ENCODE measurements around the gene RGS16. TPM values are rescaled to one million over a fixed set of nuclear protein-coding genes. Genes with fewer than 3 reads are reported as not detected.
A peak's percentile ranks its signal among the peaks of the same experiment; 100 is the strongest.

The RGS16 gene
- polyA plus RNA-seq (2013, experiment 1 of 2), result 6.7 TPM
- 7.8 TPM for polyA plus RNA-seq (2013, experiment 2 of 2)

DNA sequence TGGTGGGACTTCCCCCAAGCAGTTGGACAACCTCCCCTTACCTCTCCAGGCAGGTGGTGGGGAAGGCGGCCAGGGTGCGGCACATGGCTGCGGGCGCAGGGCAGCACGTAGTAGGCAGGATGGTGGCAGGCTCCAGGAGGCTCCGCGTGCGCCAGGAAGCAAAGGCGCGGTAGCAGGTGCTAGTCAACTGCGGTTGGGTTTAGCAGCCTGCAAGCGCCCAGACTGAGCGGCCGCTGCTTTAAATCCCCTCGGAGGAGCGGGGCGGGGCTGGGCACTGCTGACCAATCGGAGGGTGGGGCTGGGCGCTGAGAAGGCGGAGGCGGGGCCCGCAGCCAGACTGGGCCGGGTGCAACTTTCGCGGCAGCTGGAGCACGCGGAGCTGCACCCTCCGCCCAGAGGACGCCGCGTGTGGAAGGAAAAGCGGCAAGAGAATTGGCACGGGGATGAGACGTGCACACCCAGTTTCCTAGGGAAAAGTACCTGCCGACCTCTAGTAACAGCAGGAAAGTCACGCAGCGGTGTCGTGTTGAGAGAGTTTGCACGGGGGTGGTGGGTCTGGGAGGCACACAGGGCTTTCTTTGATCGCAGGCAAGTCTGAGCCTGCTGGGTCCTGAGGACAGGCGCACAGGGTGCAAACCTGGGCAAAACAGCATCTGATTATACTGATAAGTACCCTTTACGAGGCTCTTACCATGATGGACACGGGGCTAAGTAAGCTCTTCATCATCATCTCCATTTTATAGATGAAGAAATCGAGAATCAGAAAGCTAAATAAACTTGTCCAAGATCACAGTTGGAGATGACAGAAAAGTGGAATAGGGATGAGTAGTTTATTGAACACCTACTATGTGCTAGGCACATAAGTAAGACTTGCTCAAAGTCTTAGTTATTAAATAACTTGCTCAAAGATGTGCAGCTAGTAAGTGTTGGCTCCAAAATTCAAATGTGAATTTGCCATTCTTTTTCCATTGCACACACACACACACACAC lies at the start of gene RGS16:
TSS of gene RGS16 (minus strand) at position 215 of the 990 bp plus-strand sequence. CDS start at position 85, 130 bp downstream.
- peaks cover 26% of the 10 kb centered on the region for H3K4me1 ChIP-seq (ENCODE audit: insufficient read depth, low read length)
- peak within 1 kb of the TSS; percentile 70 for H3K9ac ChIP-seq (ENCODE audit: low read depth, low read length)
- H3K36me3 ChIP-seq (ENCODE audit: insufficient read depth, low read length), result peaks cover 23% of the 10 kb centered on the region
- H3K4me3 ChIP-seq (ENCODE audit: low read length), result peak within 1 kb of the TSS; percentile 64
- no peak within 1 kb of the TSS for H3K27ac ChIP-seq (ENCODE audit: low read depth, low read length)
- 11% methylated on average over 44 of the region's 44 CpGs for WGBS
- H3K27me3 ChIP-seq (ENCODE audit: insufficient read depth, low read length), result peaks cover 38% of the 10 kb centered on the region
- no peaks in the 10 kb centered on the region for H3K9me3 ChIP-seq (ENCODE audit: insufficient read depth, low read depth, low read length)

DNA sequence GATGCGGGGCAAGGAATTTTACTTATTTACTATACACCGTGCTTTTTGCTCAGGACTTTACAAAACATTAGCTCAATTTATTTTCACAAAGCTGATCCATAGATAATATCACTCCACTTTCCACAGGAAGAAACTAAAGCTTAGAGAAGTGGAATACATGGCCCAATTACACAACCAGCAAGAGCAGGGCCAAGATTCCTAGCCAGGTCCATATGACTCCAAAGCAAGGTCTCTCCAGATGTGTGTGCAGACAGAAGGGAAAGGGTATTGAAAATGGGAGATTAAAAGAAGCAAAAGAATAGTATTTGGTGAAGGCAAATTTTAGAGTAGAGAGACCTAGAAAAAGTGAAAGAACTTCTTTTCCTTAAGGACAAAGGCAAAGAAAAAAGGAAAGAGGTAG lies 49.8 kb upstream of the RGS16 start:
- Histone ChIP-seq H3K27ac (ENCODE audit: low read depth, low read length) (no peak overlapping the region), H3K27me3 (ENCODE audit: insufficient read depth, low read length) (no peaks in the 10 kb centered on the region), H3K9ac (ENCODE audit: low read depth, low read length) (no peak overlapping the region), H3K36me3 (ENCODE audit: insufficient read depth, low read length) (no peaks in the 10 kb centered on the region), H3K9me3 (ENCODE audit: insufficient read depth, low read depth, low read length) (no peaks in the 10 kb centered on the region), H3K4me3 (ENCODE audit: low read length) (no peak overlapping the region), H3K4me1 (ENCODE audit: insufficient read depth, low read length) (no peaks in the 10 kb centered on the region; the same call in 1 of the 2 replicates)
- 95% methylated on average over 2 of the region's 2 CpGs for WGBS

- no peak overlapping the region for H3K9ac ChIP-seq (ENCODE audit: low read depth, low read length)
- 80% methylated on average over 3 of the region's 3 CpGs for WGBS
- no peaks in the 10 kb centered on the region for H3K27me3 ChIP-seq (ENCODE audit: insufficient read depth, low read length)
- H3K4me1 ChIP-seq (ENCODE audit: insufficient read depth, low read length), result no peaks in the 10 kb centered on the region
- H3K27ac ChIP-seq (ENCODE audit: low read depth, low read length), result no peak overlapping the region
- no peaks in the 10 kb centered on the region for H3K9me3 ChIP-seq (ENCODE audit: insufficient read depth, low read depth, low read length)
- H3K36me3 ChIP-seq (ENCODE audit: insufficient read depth, low read length), result no peaks in the 10 kb centered on the region
- no peak overlapping the region for H3K4me3 ChIP-seq (ENCODE audit: low read length)
Observed at GRCh38 chr1:182652933-182653332, 48.7 kb upstream of the RGS16 start.

GRCh38 chr1:182651339-182651724 lies 47.1 kb upstream of the RGS16 start:
- H3K27me3 ChIP-seq (ENCODE audit: insufficient read depth, low read length), result no peaks in the 10 kb centered on the region
- WGBS, result 92% methylated on average over 2 of the region's 3 CpGs
- no peaks in the 10 kb centered on the region for H3K9me3 ChIP-seq (ENCODE audit: insufficient read depth, low read depth, low read length)
- H3K9ac ChIP-seq (ENCODE audit: low read depth, low read length), result no peak overlapping the region
- H3K27ac ChIP-seq (ENCODE audit: low read depth, low read length), result no peak overlapping the region
- no peak overlapping the region for H3K4me3 ChIP-seq (ENCODE audit: low read length)
- H3K36me3 ChIP-seq (ENCODE audit: insufficient read depth, low read length), result no peaks in the 10 kb centered on the region
- no peaks in the 10 kb centered on the region for H3K4me1 ChIP-seq (ENCODE audit: insufficient read depth, low read length)

GRCh38 chr1:182650678-182651338 lies 46.6 kb upstream of the RGS16 start:
- H3K9me3 ChIP-seq (ENCODE audit: insufficient read depth, low read depth, low read length), result no peaks in the 10 kb centered on the region
- no peaks in the 10 kb centered on the region for H3K36me3 ChIP-seq (ENCODE audit: insufficient read depth, low read length)
- H3K27ac ChIP-seq (ENCODE audit: low read depth, low read length), result no peak overlapping the region
- no peak overlapping the region for H3K9ac ChIP-seq (ENCODE audit: low read depth, low read length)
- 91% methylated on average over 6 of the region's 6 CpGs for WGBS
- H3K4me3 ChIP-seq (ENCODE audit: low read length), result no peak overlapping the region
- H3K27me3 ChIP-seq (ENCODE audit: insufficient read depth, low read length), result no peaks in the 10 kb centered on the region
- H3K4me1 ChIP-seq (ENCODE audit: insufficient read depth, low read length), result no peaks in the 10 kb centered on the region

DNA sequence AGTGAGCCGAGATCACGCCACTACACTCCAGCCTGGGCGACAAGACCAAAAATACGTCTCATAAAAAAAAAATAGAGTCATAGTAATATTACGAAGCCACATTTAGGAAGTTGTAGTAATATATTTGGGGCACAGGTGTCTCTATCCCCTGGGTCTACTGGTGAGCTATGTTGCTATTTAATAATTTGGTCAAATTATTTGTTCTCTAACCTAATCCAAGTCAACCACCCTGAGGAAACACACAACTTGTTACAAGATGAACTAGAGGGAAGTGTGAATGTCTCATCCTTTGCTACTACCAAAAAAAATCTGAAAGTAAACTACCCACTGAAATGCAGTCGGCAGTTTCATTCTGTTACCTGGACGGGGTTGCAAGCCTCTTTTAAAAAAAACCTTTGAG lies 44.9 kb upstream of the RGS16 start:
- no peak overlapping the region for H3K4me3 ChIP-seq (ENCODE audit: low read length)
- H3K27me3 ChIP-seq (ENCODE audit: insufficient read depth, low read length), result no peaks in the 10 kb centered on the region
- H3K9me3 ChIP-seq (ENCODE audit: insufficient read depth, low read depth, low read length), result no peaks in the 10 kb centered on the region
- no peaks in the 10 kb centered on the region for H3K36me3 ChIP-seq (ENCODE audit: insufficient read depth, low read length)
- WGBS, result 99% methylated on average over 7 of the region's 7 CpGs
- H3K9ac ChIP-seq (ENCODE audit: low read depth, low read length), result no peak overlapping the region
- no peak overlapping the region for H3K27ac ChIP-seq (ENCODE audit: low read depth, low read length)
- H3K4me1 ChIP-seq (ENCODE audit: insufficient read depth, low read length), result no peaks in the 10 kb centered on the region

DNA sequence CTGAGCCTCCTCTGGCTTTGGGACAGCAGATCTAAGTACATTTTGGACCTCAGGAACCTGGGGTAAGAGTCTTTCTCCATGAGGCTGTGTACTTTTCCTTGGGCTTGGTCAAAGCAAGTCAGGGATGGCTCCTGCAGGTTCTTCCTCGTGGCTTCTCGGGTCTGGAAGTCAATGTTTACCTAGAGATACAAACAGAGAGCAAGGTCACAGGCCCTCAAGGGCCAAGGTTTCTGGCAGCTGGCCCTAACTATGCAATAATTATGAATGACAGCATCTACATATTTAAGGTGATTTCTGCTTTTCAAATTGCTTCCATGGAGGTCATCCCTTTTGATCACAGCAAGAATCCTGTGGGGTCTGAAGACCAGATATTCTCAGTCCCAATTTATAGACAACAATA lies 42.5 kb upstream of the RGS16 start:
- Histone ChIP-seq H3K27ac (ENCODE audit: low read depth, low read length) (no peak overlapping the region), H3K4me1 (ENCODE audit: insufficient read depth, low read length) (no peaks in the 10 kb centered on the region), H3K27me3 (ENCODE audit: insufficient read depth, low read length) (no peaks in the 10 kb centered on the region), H3K36me3 (ENCODE audit: insufficient read depth, low read length) (no peaks in the 10 kb centered on the region), H3K4me3 (ENCODE audit: low read length) (no peak overlapping the region), H3K9ac (ENCODE audit: low read depth, low read length) (no peak overlapping the region), H3K9me3 (ENCODE audit: insufficient read depth, low read depth, low read length) (no peaks in the 10 kb centered on the region)
- WGBS, result 85% methylated on average over 2 of the region's 2 CpGs

DNA sequence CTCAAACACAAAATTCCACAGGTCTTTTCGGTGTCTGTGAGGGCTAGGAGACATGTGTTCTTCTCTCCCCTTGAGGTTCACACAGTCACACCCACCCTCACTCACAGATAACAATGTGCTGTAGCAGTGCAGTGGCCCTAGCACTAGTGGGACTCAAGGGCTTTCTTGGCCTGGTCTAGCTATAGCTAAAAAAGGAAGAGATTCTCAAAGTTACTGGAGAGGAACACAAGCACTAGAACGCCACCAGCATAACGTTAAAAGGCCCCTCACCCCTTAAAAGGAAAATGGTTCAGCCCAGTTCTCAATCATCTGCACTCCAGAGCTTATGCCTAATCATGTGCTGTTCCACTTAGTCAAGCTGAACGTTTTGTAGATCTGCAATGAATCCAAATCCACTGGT lies 40.7 kb upstream of the RGS16 start:
- no peaks in the 10 kb centered on the region for H3K36me3 ChIP-seq (ENCODE audit: insufficient read depth, low read length)
- H3K27ac ChIP-seq (ENCODE audit: low read depth, low read length), result no peak overlapping the region
- H3K4me3 ChIP-seq (ENCODE audit: low read length), result no peak overlapping the region
- no peaks in the 10 kb centered on the region for H3K4me1 ChIP-seq (ENCODE audit: insufficient read depth, low read length)
- 91% methylated on average over 4 of the region's 4 CpGs for WGBS
- no peaks in the 10 kb centered on the region for H3K27me3 ChIP-seq (ENCODE audit: insufficient read depth, low read length)
- H3K9me3 ChIP-seq (ENCODE audit: insufficient read depth, low read depth, low read length), result no peaks in the 10 kb centered on the region
- H3K9ac ChIP-seq (ENCODE audit: low read depth, low read length), result no peak overlapping the region

- WGBS, result 95% methylated on average over 3 of the region's 3 CpGs
- no peak overlapping the region for H3K4me3 ChIP-seq (ENCODE audit: low read length)
- no peaks in the 10 kb centered on the region for H3K9me3 ChIP-seq (ENCODE audit: insufficient read depth, low read depth, low read length)
- no peaks in the 10 kb centered on the region for H3K4me1 ChIP-seq (ENCODE audit: insufficient read depth, low read length)
- no peaks in the 10 kb centered on the region for H3K36me3 ChIP-seq (ENCODE audit: insufficient read depth, low read length)
- no peaks in the 10 kb centered on the region for H3K27me3 ChIP-seq (ENCODE audit: insufficient read depth, low read length)
- H3K27ac ChIP-seq (ENCODE audit: low read depth, low read length), result no peak overlapping the region
- no peak overlapping the region for H3K9ac ChIP-seq (ENCODE audit: low read depth, low read length)
Observed at GRCh38 chr1:182643699-182644098, 39.5 kb upstream of the RGS16 start.

GRCh38 chr1:182642461-182642860 lies 38.3 kb upstream of the RGS16 start:
- H3K27ac ChIP-seq (ENCODE audit: low read depth, low read length), result no peak overlapping the region
- H3K36me3 ChIP-seq (ENCODE audit: insufficient read depth, low read length), result no peaks in the 10 kb centered on the region
- no peaks in the 10 kb centered on the region for H3K27me3 ChIP-seq (ENCODE audit: insufficient read depth, low read length)
- no peaks in the 10 kb centered on the region for H3K4me1 ChIP-seq (ENCODE audit: insufficient read depth, low read length)
- no peak overlapping the region for H3K4me3 ChIP-seq (ENCODE audit: low read length)
- H3K9ac ChIP-seq (ENCODE audit: low read depth, low read length), result no peak overlapping the region
- H3K9me3 ChIP-seq (ENCODE audit: insufficient read depth, low read depth, low read length), result no peaks in the 10 kb centered on the region
- 92% methylated on average over 8 of the region's 8 CpGs for WGBS

- Histone ChIP-seq H3K9ac (ENCODE audit: low read depth, low read length) (no peak overlapping the region), H3K4me3 (ENCODE audit: low read length) (no peak overlapping the region), H3K27ac (ENCODE audit: low read depth, low read length) (no peak overlapping the region), H3K36me3 (ENCODE audit: insufficient read depth, low read length) (no peaks in the 10 kb centered on the region), H3K9me3 (ENCODE audit: insufficient read depth, low read depth, low read length) (no peaks in the 10 kb centered on the region), H3K4me1 (ENCODE audit: insufficient read depth, low read length) (no peaks in the 10 kb centered on the region), H3K27me3 (ENCODE audit: insufficient read depth, low read length) (no peaks in the 10 kb centered on the region)
- WGBS, result 93% methylated on average over 5 of the region's 5 CpGs
Observed at GRCh38 chr1:182641561-182641960, 37.4 kb upstream of the RGS16 start.

All from HUES64 (cell line).